ENCODE results near the gene PPP1R10.

GRCh38 chr6:30618270-30618797 is 1.3 kb upstream of the PPP1R10 start:
- TF ChIP-seq CTCF (IDR thresholded peaks at IDR 0.05) (no peak), POLR2A (IDR thresholded peaks at IDR 0.05) (no peak)

All from heart left ventricle (tissue), 13 donors.